SK-N-SH (cell line): ENCODE data around the gene TGFB1I1. TPM values are rescaled to one million over a fixed set of nuclear protein-coding genes. Genes with fewer than 3 reads are reported as not detected.

Experiments used
- CTCF ChIA-PET: fragments of 300-600, 350-600 bp; formaldehyde crosslinking; extraction: SDS; loops from one replicate; lab custom pipeline; 2021; lab: Yijun Ruan, JAX
- POLR2A ChIA-PET: fragments of 350-600 bp; sonication (Branson Sonifier 250); formaldehyde crosslinking; extraction: SDS; loops from one replicate; lab custom pipeline; 2020; ENCODE audit warnings: antibody characterized with exemption, inconsistent platforms; lab: Yijun Ruan, JAX
- DNase-seq: peaks from one replicate; pipeline ENCODE4 v3.0.0; 2012
- H2AFZ ChIP-seq: fragments of 200-600 bp; sonication (generic); 2 replicates; pipeline ENCODE4 v1.8.1; 2016; ENCODE audit warnings: antibody characterized with exemption, mild to moderate bottlenecking, low read depth
- H3F3A ChIP-seq: fragments of 200-600 bp; sonication (generic); replicated peaks from 2 replicates; pipeline ENCODE3; 2016; ENCODE audit warnings: antibody characterized with exemption, mild to moderate bottlenecking; ENCODE audit not compliant: insufficient read depth
- H3K27ac ChIP-seq, 2 experiments: fragments of 200-500 bp in 1 of 2; fragments of 200-600 bp in 1 of 2; sonication (Bioruptor generic) in 1 of 2; sonication (generic), shearing (Covaris generic) in 1 of 2; 2 replicates each; pipeline versions ENCODE4 v1.5.1 to v1.6.1; 2014 to 2016; ENCODE audit warnings: low read depth in 2 of 2, inconsistent platforms in 1 of 2, low read length in 1 of 2, mild to moderate bottlenecking in 1 of 2, mixed read lengths in 1 of 2
- H3K27me3 ChIP-seq: fragments of 200-600 bp; sonication (generic), shearing (Covaris generic); 2 replicates; pipeline ENCODE4 v1.6.1; 2016; ENCODE audit warnings: mixed run types; ENCODE audit not compliant: insufficient read depth
- H3K36me3 ChIP-seq, 2 experiments: fragments of 200-500 bp in 1 of 2; fragments of 200-600 bp in 1 of 2; sonication (Bioruptor generic) in 1 of 2; sonication (generic) in 1 of 2; replicated peaks in 1 of 2; 2 replicates each; pipeline versions ENCODE3 to v1.5.1; 2014 to 2016; ENCODE audit warnings: low read length in 1 of 2, mild to moderate bottlenecking in 1 of 2; ENCODE audit not compliant: insufficient read depth in 2 of 2, control insufficient read depth in 1 of 2
- H3K4me1 ChIP-seq, 2 experiments: fragments of 200-500 bp in 1 of 2; fragments of 200-600 bp in 1 of 2; sonication (Bioruptor generic) in 1 of 2; sonication (generic), shearing (Covaris generic) in 1 of 2; 2 replicates each; pipeline versions ENCODE4 v1.5.1 to v1.6.1; 2014 to 2016; ENCODE audit warnings: low read depth in 1 of 2, low read length in 1 of 2, mixed run types in 1 of 2; ENCODE audit not compliant: insufficient read depth in 2 of 2, control insufficient read depth in 1 of 2
- H3K4me2 ChIP-seq: fragments of 200-600 bp; sonication (generic), shearing (Covaris generic); 2 replicates; pipeline ENCODE4 v1.6.1; 2017; ENCODE audit warnings: mixed run types
- H3K4me3 ChIP-seq, 2 experiments: fragments of 200-500 bp in 1 of 2; fragments of 200-600 bp in 1 of 2; sonication (Bioruptor generic) in 1 of 2; sonication (generic), shearing (Covaris generic) in 1 of 2; 2 replicates each; pipeline versions ENCODE4 v1.5.1 to v1.8.1; 2014 to 2016; ENCODE audit warnings: low read depth in 2 of 2, inconsistent platforms in 1 of 2, low read length in 1 of 2, mild to moderate bottlenecking in 1 of 2, mixed read lengths in 1 of 2, moderate library complexity in 1 of 2
- H3K79me2 ChIP-seq: fragments of 200-600 bp; sonication (generic); 2 replicates; pipeline ENCODE4 v1.8.1; 2017; ENCODE audit warnings: mild to moderate bottlenecking; ENCODE audit not compliant: insufficient read depth
- H3K9ac ChIP-seq: fragments of 200-600 bp; sonication (generic); 2 replicates; pipeline ENCODE4 v1.6.1; 2017; ENCODE audit warnings: mixed run types
- H3K9me2 ChIP-seq: fragments of 200-600 bp; sonication (generic); 2 replicates; pipeline ENCODE4 v1.6.1; 2017; ENCODE audit warnings: mixed run types
- H3K9me3 ChIP-seq: fragments of 200-600 bp; sonication (generic); 2 replicates; pipeline ENCODE4 v1.6.1; 2017; ENCODE audit warnings: mixed run types, mild to moderate bottlenecking, moderate library complexity
- H4K20me1 ChIP-seq: fragments of 200-600 bp; sonication (generic); 2 replicates; pipeline ENCODE4 v1.6.1; 2017; ENCODE audit warnings: mild to moderate bottlenecking, mixed run types; ENCODE audit not compliant: insufficient read depth
- ELF1 ChIP-seq: IDR thresholded peaks from 2 replicates; pipeline ENCODE4 v1.4.0; 2012
- EP300 ChIP-seq, 2 experiments: IDR thresholded peaks; 2 replicates each; pipeline versions ENCODE4 v1.4.0 to v1.6.1; 2012; ENCODE audit warnings: borderline replicate concordance in 1 of 2, low read depth in 1 of 2, low read length in 1 of 2
- EZH2phosphoT487 ChIP-seq: fragments of 200-600 bp; sonication (generic); IDR thresholded peaks from 2 replicates; pipeline ENCODE4 v1.6.1; 2017; ENCODE audit warnings: low read depth, mixed run types, mild to moderate bottlenecking, antibody characterized with exemption, moderate library complexity, borderline replicate concordance
- JUND ChIP-seq: IDR thresholded peaks from 2 replicates; pipeline ENCODE4 v1.4.0; 2012
- MEF2A ChIP-seq: IDR thresholded peaks from 2 replicates; pipeline ENCODE4 v1.4.0; 2012; ENCODE audit warnings: low read depth, borderline replicate concordance
- POLR2AphosphoS5 ChIP-seq: IDR thresholded peaks from 2 replicates; pipeline ENCODE4 v1.6.1; 2012; ENCODE audit warnings: low read depth, low read length
- TAF1 ChIP-seq: IDR thresholded peaks from 2 replicates; pipeline ENCODE4 v1.6.1; 2012; ENCODE audit warnings: low read depth, mild to moderate bottlenecking, low read length, moderate library complexity, borderline replicate concordance
- WGBS: methylation state at CpG from one replicate; pipeline ENCODE4 v1.1.6; 2017; ENCODE audit warnings: low lambda C conversion rate; 5-methylcytosine and 5-hydroxymethylcytosine counted together
- polyA plus RNA-seq, 3 experiments: library from polyadenylated mRNA; depleted of rRNA; stranded (reverse); fragments of >200 nt; gene quantifications; 2 replicates each; pipeline ENCODE4 v1.2.3, GENCODE V29; 2012
- TF ChIP-seq, protein P1 (sequence below): fragments of 150-350 bp; IDR thresholded peaks from 2 replicates; pipeline ENCODE4 v1.6.1; 2016; ENCODE audit warnings: mild to moderate bottlenecking, low read depth, low read length
- TF ChIP-seq, protein P2 (sequence below): IDR thresholded peaks from 2 replicates; pipeline ENCODE4 v1.4.0; 2012; ENCODE audit warnings: low read depth, borderline replicate concordance
- TF ChIP-seq, protein P3 (sequence below): fragments of 150-350 bp; IDR thresholded peaks from 2 replicates; pipeline ENCODE4 v1.6.1; 2017; ENCODE audit warnings: antibody characterized with exemption, low read length, low read depth, borderline replicate concordance

The TGFB1I1 gene
- polyA plus RNA-seq, 1 of the 3 experiments (the other 2 are of a cell fraction): 29.7 TPM

DNA sequence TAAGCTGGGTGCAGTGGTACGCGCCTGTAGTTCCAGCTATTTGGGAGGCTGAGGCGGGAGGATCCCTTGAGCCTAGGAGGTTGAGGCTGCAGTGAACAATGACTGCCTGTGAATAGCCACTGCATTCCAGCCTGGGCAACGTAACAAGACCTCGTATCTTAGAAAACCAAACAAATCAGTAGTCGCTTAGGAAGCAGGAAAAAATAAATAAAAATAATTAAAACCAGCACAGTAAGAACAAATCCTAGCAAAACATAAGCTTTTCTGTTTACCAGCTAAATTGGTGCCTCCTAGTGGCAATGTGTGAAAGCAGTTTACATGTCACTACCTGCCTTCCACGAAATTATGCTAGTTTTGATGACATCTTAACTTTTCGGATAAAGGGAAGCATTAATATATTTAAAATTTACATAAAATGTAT is 11.4 kb upstream of the TGFB1I1 start (continued):
- TF ChIP-seq MEF2A: no peak
- TF ChIP-seq TAF1: no peak
- no peak for TF ChIP-seq ELF1

DNA sequence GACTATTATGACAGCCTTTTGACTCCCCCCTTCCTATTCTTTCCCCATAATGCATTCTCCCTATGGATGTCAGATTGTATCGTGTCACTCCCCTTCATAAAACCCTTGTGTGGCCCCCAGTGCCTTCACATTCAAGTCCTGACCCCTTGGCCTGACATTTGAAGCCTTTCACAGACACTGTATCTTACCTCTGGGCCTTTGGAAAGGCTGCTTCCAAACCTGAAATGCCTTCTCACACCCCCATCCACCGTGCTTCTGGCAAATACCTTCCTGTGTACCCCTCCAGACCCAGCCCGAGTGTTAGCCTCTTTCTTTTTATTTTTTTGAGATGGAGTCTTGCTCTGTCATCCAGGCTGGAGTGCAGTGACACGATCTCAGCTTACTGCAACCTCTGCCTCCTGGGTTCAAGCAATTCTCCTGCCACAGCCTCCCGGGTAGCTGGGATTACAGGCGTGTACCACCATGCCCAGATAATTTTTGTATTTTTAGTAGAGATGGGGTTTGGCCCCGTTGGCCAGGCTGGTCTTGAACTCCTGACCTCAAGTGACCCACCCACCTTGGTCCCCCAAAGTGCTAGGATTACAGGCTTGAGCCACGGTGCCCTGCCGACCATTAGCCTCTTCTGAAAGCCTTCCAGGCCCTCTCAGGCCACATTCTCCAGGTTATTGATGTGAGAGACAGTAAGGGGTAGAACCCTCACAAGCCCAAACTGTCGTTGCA is 10.6 kb upstream of the TGFB1I1 start:
- Histone ChIP-seq H2AFZ (no peak overlapping the region), H3K9me2 (no peaks in the 10 kb centered on the region), H3K36me3 (peaks cover 5 to 23% of the 10 kb centered on the region in 2 experiments), H3K9me3 (no peaks in the 10 kb centered on the region), H4K20me1 (peaks cover 20% of the 10 kb centered on the region), H3K27me3 (no peaks in the 10 kb centered on the region), H3K4me1 (peaks cover 19 to 21% of the 10 kb centered on the region in 2 experiments; a peak in 2 of 4 replicates), H3K4me3 (no peak overlapping the region), H3K79me2 (peaks cover 29% of the 10 kb centered on the region), H3K9ac (no peak overlapping the region), H3F3A (peaks cover 8% of the 10 kb centered on the region), H3K27ac (peak overlapping the region; percentile 23 to 96; a peak in 1 of 4 replicates), H3K4me2 (peak overlapping the region; percentile 83; the same call in 1 of the 2 replicates)
- no peak for DNase-seq
- 80% methylated on average over 10 of the region's 10 CpGs for WGBS
- ChIA-PET POLR2A (interaction anchor here (0.8 to 3.3 kb wide), 9 partner anchors 10 to 412 kb away, joined by 3 to 14 read pairs (median 7); partner anchors contain the start of genes FUS, RUSF1, TGFB1I1 and ZNF267), CTCF (interaction anchor here (0.8 to 8.0 kb wide), 18 partner anchors 9 to 659 kb away, joined by 3 to 80 read pairs (median 6); partner anchors contain the start of genes RUSF1, SLC5A2, TGFB1I1 and ZNF843)
- no peak for TF ChIP-seq JUND
- TF ChIP-seq, protein P1, sequence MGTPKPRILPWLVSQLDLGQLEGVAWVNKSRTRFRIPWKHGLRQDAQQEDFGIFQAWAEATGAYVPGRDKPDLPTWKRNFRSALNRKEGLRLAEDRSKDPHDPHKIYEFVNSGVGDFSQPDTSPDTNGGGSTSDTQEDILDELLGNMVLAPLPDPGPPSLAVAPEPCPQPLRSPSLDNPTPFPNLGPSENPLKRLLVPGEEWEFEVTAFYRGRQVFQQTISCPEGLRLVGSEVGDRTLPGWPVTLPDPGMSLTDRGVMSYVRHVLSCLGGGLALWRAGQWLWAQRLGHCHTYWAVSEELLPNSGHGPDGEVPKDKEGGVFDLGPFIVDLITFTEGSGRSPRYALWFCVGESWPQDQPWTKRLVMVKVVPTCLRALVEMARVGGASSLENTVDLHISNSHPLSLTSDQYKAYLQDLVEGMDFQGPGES: no peak
- TF ChIP-seq, protein P2, sequence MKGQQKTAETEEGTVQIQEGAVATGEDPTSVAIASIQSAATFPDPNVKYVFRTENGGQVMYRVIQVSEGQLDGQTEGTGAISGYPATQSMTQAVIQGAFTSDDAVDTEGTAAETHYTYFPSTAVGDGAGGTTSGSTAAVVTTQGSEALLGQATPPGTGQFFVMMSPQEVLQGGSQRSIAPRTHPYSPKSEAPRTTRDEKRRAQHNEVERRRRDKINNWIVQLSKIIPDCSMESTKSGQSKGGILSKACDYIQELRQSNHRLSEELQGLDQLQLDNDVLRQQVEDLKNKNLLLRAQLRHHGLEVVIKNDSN: no peak

DNA sequence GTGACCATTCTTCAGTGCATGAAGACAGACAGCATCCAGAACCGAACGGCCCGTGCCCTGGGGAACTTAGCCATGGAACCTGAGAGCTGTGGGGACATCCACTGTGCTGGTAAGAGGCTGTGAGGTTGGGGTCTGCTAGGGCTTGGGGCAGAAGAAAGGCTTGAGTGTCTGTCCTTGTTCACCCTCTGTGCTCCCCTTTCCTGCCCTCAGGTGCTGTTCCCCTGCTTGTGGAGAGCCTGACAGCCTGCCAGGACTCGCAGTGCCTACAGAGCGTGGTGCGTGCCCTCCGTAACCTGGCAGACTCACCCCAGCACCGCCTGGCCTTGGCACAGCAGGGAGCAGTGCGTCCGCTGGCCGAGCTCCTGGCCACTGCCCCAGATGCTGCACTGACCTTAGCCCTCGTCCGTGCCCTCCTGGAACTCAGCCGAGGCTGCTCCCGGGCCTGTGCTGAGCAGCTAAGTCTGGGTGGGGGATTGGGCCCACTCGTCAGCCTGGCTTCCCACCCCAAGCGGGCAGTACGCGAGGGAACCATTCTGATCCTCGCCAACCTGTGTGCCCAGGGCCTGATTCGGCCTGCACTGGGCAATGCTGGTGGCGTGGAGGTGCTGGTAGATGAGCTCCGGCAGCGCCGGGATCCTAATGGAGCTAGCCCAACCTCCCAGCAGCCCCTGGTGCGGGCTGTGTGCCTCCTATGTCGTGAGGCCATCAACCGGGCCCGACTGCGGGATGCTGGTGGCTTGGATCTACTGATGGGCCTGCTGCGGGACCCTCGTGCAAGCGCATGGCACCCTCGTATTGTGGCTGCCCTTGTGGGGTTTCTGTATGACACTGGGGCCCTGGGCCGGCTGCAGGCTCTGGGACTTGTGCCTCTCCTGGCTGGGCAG is 9.8 kb upstream of the TGFB1I1 start:
- Histone ChIP-seq H3K9ac (no peak overlapping the region), H3K4me2 (no peak overlapping the region), H3K79me2 (peaks cover 21% of the 10 kb centered on the region), H3K4me1 (peaks cover 12 to 13% of the 10 kb centered on the region in 2 experiments; a peak in 2 of 4 replicates), H3K9me3 (no peaks in the 10 kb centered on the region)
- POLR2A ChIA-PET: no interaction called here
- TF ChIP-seq, protein P3, sequence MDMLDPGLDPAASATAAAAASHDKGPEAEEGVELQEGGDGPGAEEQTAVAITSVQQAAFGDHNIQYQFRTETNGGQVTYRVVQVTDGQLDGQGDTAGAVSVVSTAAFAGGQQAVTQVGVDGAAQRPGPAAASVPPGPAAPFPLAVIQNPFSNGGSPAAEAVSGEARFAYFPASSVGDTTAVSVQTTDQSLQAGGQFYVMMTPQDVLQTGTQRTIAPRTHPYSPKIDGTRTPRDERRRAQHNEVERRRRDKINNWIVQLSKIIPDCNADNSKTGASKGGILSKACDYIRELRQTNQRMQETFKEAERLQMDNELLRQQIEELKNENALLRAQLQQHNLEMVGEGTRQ: no peak
- TF ChIP-seq POLR2AphosphoS5 (no peak), EP300 (IDR thresholded peaks at IDR 0.05; ENCODE audit: borderline replicate concordance in 1 of 2, low read depth in 1 of 2, low read length in 1 of 2) (no peak), EZH2phosphoT487 (no peak)
- TF ChIP-seq, all 33 proteins: peak for 0
- Histone ChIP-seq H2AFZ (no peak overlapping the region), H3K4me3 (no peak overlapping the region), H3K27me3 (no peaks in the 10 kb centered on the region), H3K36me3 (peaks cover under 1 to 19% of the 10 kb centered on the region in 2 experiments), H4K20me1 (peaks cover 12% of the 10 kb centered on the region), H3F3A (peaks cover 9% of the 10 kb centered on the region), H3K27ac (no peak overlapping the region), H3K9me2 (no peaks in the 10 kb centered on the region)
- DNase-seq: no peak
- WGBS: 89% methylated on average over 11 of the region's 35 CpGs
- CTCF ChIA-PET: interaction anchor here (1.0 to 8.0 kb wide), 4 partner anchors 8 to 34 kb away, joined by 3 to 80 read pairs (median 38); partner anchors contain the start of genes TGFB1I1 and ZNF843
